ENCODE data around the gene CMTM1.

Gene CMTM1

GRCh38 chr16:66538910-66539309 lies 27.3 kb upstream of the CMTM1 start:
- no peak for DNase-seq (ENCODE audit: low spot score)

GRCh38 chr16:66539623-66540469 lies 26.4 kb upstream of the CMTM1 start:
- DNase-seq (ENCODE audit: low spot score), result no peak

- DNase-seq (ENCODE audit: low spot score), result no peak
Measured at GRCh38 chr16:66541388-66542355, 24.6 kb upstream of the CMTM1 start.

- no peak for DNase-seq (ENCODE audit: low spot score)
Measured at GRCh38 chr16:66542396-66542795, 23.8 kb upstream of the CMTM1 start.

DNA sequence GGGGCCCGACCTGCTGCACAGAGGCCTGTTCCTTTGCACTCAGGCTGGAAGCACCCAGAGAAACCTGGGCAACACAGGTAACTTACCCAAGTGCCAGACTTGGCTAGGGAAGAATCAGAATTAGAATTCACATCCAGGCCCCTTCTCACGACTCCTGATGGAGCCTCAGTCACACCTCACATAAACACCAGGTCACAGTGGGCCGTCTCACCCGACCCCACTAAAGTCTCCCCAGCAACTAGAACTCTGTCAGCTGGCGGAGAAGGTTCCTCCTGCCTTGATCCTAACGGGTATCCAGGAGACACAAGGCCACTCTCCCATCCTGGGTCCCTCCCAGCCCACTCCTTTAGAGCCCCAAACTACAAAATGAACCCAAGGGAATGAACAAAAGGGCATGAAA lies 22.7 kb upstream of the CMTM1 start:
- DNase-seq (ENCODE audit: low spot score), result no peak

DNA sequence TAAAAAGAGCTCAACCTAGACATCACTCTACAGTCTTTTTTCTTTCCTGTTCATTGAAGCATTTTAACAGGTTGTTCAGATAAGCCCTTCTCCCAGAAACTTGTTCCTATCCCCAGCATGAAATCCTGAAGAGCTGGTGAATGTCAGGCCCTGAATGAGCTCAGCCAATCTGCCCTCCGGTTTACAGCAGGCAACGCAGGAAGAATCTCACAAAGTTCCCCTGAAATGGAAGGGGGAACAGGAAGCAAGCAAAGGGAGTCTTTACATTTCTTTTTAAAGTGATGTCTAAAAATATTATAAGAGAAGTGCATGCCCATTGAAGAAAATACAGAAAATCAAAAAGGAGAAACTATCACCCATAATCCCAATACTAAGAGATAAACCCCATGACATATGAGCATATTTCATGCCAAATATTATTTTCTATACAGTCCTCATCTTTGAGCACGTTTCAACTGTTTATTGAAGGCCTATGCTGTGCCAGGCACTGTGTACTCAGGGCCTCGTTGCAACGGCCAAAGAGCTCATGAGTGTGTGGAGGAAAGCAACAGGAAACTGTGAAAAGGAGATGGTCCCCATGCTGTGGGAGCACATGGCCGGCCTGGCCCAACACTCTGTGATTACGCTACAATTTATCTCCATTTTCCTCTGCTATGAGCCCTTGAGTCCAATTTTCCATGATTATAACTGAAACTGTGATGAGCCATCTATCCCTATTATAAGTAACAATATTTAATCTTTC lies 22.1 kb upstream of the CMTM1 start:
- DNase-seq (ENCODE audit: low spot score), result no peak

GRCh38 chr16:66547101-66547989 lies 18.9 kb upstream of the CMTM1 start:
- DNase-seq (ENCODE audit: low spot score), result no peak

GRCh38 chr16:66548068-66548467 lies 18.2 kb upstream of the CMTM1 start:
- no peak for DNase-seq (ENCODE audit: low spot score)

DNA sequence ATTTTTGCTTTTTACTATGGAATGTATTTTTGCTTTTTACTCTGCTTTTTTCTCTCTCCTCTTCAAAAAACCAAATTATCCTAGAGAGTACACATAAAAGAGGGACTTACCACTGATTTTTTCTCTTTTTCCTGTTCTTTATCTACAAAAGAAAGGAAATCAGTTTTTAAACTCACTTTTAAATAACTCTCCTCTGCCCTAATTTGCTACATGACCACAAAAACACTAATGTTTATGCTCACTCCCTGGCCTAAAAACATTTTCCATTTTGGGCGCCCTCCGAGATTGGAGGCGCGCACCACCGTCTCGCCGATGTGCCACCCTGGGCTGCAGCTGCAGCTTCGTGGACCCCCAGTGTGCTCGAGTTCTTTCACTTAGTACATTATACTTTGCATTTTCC lies 17.4 kb upstream of the CMTM1 start:
- no peak for DNase-seq (ENCODE audit: low spot score)

- DNase-seq (ENCODE audit: low spot score), result peak; percentile 65
Measured at GRCh38 chr16:66549284-66550131, 16.7 kb upstream of the CMTM1 start, which contains the start of gene TK2. TSS of gene TK2 (minus strand) at chr16:66550122. CDS start at chr16:66550061, 61 bp downstream.

DNA sequence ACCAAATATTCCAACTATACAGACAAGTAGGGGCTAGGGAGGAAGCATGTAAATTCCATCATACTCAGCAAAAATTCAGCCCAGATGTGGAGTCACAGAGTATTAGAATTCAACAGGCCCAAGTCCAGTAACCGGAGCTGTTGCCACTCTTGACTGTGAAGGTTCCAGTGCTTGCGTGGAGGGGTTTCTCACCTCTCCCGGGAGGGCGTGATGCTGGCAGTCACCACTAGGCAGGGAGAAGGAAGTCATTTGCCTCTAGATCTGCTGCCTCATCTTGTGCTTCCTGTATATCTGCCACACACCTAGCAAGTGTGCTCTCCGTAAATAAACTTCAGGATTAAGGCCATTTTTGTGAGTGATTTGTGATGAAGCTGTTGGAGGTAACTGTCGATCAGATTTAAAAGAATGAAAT lies 14.9 kb upstream of the CMTM1 start:
- peak; percentile 52 for DNase-seq (ENCODE audit: low spot score)

DNA sequence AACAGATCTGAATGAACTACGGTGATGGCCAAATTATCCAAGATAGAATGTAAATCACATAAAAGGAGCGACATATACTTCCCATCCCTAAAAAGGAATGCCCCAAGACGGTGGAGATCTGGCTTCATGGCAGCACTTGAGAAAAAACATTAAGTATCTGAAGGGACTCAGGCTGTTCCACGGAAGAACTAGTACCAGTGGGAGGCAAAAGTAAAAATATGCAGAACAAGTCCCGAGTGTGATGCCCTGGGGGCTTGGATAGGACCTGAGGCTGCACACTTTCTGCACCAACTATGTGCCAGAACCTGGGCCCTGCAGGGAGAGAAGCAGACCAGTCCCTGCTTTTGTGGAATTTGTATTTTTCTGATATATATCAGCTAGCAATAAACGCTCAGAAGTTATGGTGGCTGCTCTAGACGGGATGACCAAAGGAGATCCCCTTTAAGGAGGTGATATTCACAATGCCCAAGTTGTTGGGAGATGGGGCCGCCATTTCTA lies 14.4 kb upstream of the CMTM1 start:
- DNase-seq (ENCODE audit: low spot score), result no peak

DNA sequence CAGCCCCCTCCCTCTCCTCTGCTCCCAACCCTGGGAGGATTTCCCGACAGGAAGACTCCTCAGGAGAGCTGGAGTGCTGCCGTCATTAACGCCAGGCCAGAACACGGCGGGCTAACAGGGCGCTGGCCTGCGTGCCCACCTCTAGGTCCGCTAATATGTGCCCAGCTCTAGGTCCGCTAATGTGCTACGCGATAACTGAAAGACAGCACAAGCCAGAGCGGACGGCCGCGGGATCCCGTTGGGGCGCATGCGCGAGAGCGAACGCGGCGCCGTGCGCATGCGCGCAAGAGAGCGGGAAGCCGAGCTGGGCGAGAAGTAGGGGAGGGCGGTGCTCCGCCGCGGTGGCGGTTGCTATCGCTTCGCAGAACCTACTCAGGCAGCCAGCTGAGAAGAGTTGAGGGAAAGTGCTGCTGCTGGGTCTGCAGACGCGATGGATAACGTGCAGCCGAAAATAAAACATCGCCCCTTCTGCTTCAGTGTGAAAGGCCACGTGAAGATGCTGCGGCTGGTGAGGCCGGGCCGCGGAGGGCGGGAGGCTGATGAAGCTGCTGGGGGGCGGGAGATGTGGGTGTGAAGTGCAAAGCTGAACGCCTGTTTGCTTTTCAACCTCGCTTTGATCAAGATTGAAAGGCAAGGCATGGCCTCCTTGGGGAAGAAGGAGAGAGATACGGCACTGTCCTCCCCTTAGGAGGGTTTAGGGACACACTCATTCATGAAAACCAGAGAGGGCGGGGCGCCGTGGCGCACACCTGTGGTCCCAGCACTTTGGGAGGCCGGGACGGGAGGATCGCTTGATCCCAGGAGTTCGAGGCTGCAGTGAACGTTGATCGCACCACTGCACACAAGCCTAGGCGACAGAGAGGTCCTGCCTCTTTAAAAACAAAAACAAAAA lies 13.7 kb upstream of the CMTM1 start, which contains the start of gene CKLF:
CKLF (plus strand) TSS at position 291 of the 892 bp plus-strand sequence; CDS start at position 431, 140 bp downstream.
- peak; percentile 90 for DNase-seq (ENCODE audit: low spot score)

- DNase-seq (ENCODE audit: low spot score), result no peak
Measured at GRCh38 chr16:66553223-66553622, 13.0 kb upstream of the CMTM1 start.

GRCh38 chr16:66554021-66554420 lies 12.2 kb upstream of the CMTM1 start:
- DNase-seq (ENCODE audit: low spot score), result no peak

DNA sequence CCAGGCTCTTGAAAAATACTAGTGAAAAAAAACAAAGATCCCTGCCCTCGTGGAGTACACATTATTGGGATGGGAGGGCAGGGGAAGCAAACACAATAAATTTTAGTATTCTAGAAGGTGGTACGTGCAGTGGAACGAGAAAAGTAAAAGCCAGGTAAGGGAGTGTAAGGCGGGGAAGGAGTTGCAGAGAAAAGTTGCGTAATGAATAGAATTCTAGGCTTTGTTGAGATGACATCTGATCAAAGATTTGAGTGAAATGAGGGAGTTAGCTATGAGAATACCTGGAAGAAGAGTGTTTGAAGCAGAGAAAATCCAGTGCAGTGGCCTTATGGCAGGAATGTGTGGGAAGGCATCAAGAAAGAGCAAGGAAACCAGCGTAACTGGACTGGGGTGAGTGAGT lies 11.7 kb upstream of the CMTM1 start:
- DNase-seq (ENCODE audit: low spot score), result no peak

- DNase-seq (ENCODE audit: low spot score), result no peak
Measured at GRCh38 chr16:66560107-66560506, 6.1 kb upstream of the CMTM1 start.

GRCh38 chr16:66561381-66562080 lies 4.7 kb upstream of the CMTM1 start:
- no peak for DNase-seq (ENCODE audit: low spot score)

Measured in Ammon's horn (tissue), 1 donor.